HL-60 (cell line): ENCODE measurements around the gene SMIM24.

Source experiments
- GABPA ChIP-seq: IDR thresholded peaks from 2 replicates; pipeline ENCODE4 v1.6.1; 2012; ENCODE audit warnings: low read depth
- POLR2AphosphoS5 ChIP-seq: IDR thresholded peaks from 2 replicates; pipeline ENCODE4 v1.6.1; 2012; ENCODE audit warnings: low read depth
- SPI1 ChIP-seq: IDR thresholded peaks from 2 replicates; pipeline ENCODE4 v1.6.1; 2012; ENCODE audit warnings: low read depth, mild to moderate bottlenecking, borderline replicate concordance
- TF ChIP-seq, protein P1 (sequence below): IDR thresholded peaks from one replicate; pipeline ENCODE4 v1.5.1; 2011; ENCODE audit warnings: low read length, control low read depth, inconsistent platforms; ENCODE audit not compliant: insufficient read depth
- TF ChIP-seq, protein P2 (sequence below): IDR thresholded peaks from 2 replicates; pipeline ENCODE4 v1.6.1; 2012; ENCODE audit warnings: low read depth; ENCODE audit not compliant: insufficient replicate concordance

DNA sequence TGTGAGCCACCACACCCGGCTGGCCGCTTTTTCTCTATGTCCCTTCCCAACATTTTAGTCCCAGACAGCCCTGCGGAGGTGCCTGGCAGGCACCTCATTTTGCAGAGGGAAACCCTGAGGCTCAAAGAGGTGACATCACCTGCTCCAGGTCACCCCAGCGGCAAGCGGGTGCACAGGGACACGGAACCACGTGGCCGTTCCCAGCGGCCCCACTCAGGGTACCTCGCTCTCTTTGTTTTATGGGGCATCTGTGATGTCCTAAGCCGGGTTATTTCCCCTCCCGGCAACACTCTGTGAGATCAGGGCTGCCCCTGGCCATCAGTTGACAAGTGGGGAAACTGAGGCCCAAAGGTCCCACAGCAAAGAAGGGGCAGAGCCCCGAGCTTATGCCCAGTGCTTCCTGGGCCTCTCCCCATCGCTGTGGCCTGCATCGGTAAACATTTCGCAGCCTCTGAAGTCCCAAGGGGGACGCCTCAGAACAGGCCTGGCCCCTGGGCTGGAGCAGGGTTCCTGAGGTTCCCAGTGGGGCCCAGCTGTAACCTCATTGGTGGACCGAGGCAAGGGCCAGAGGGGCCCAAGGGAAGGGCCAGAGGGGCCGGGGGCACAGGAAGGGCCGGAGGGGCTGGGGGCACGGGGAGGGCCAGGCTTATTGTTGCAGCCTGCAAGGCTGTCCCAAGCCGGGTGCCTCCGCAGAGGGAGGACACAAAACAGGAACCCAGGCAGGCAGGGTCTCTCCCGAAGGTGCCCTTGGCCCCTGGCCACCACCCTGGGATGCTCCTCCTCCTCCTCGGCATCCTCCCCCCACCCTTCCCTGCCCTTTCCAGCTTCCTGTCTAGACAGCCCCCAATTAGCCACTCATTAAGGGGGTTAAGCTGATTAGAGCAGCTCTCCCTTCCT, 39.0 kb downstream of the SMIM24 start:
- TF ChIP-seq, protein P1, sequence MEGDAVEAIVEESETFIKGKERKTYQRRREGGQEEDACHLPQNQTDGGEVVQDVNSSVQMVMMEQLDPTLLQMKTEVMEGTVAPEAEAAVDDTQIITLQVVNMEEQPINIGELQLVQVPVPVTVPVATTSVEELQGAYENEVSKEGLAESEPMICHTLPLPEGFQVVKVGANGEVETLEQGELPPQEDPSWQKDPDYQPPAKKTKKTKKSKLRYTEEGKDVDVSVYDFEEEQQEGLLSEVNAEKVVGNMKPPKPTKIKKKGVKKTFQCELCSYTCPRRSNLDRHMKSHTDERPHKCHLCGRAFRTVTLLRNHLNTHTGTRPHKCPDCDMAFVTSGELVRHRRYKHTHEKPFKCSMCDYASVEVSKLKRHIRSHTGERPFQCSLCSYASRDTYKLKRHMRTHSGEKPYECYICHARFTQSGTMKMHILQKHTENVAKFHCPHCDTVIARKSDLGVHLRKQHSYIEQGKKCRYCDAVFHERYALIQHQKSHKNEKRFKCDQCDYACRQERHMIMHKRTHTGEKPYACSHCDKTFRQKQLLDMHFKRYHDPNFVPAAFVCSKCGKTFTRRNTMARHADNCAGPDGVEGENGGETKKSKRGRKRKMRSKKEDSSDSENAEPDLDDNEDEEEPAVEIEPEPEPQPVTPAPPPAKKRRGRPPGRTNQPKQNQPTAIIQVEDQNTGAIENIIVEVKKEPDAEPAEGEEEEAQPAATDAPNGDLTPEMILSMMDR, result no peak
- TF ChIP-seq, protein P2, sequence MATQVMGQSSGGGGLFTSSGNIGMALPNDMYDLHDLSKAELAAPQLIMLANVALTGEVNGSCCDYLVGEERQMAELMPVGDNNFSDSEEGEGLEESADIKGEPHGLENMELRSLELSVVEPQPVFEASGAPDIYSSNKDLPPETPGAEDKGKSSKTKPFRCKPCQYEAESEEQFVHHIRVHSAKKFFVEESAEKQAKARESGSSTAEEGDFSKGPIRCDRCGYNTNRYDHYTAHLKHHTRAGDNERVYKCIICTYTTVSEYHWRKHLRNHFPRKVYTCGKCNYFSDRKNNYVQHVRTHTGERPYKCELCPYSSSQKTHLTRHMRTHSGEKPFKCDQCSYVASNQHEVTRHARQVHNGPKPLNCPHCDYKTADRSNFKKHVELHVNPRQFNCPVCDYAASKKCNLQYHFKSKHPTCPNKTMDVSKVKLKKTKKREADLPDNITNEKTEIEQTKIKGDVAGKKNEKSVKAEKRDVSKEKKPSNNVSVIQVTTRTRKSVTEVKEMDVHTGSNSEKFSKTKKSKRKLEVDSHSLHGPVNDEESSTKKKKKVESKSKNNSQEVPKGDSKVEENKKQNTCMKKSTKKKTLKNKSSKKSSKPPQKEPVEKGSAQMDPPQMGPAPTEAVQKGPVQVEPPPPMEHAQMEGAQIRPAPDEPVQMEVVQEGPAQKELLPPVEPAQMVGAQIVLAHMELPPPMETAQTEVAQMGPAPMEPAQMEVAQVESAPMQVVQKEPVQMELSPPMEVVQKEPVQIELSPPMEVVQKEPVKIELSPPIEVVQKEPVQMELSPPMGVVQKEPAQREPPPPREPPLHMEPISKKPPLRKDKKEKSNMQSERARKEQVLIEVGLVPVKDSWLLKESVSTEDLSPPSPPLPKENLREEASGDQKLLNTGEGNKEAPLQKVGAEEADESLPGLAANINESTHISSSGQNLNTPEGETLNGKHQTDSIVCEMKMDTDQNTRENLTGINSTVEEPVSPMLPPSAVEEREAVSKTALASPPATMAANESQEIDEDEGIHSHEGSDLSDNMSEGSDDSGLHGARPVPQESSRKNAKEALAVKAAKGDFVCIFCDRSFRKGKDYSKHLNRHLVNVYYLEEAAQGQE, result no peak
- no peak for TF ChIP-seq POLR2AphosphoS5
- no peak for TF ChIP-seq GABPA
- TF ChIP-seq SPI1, result no peak
